Endometrium (tissue), 2 donors: ENCODE results near the gene RPL41.
"Not testable (repeated sequence)": the region's sequence is repeated elsewhere in the genome, so short reads cannot be mapped to it uniquely, and the experiment has no call there.

Experiments
- FAIRE-seq: peaks from 2 replicates; lab custom pipeline; 2012; peaks lifted over from hg19 to GRCh38; lab: Jason Lieb, UNC
- donor health status: control.
- donor health status: control.

The RPL41 gene

DNA sequence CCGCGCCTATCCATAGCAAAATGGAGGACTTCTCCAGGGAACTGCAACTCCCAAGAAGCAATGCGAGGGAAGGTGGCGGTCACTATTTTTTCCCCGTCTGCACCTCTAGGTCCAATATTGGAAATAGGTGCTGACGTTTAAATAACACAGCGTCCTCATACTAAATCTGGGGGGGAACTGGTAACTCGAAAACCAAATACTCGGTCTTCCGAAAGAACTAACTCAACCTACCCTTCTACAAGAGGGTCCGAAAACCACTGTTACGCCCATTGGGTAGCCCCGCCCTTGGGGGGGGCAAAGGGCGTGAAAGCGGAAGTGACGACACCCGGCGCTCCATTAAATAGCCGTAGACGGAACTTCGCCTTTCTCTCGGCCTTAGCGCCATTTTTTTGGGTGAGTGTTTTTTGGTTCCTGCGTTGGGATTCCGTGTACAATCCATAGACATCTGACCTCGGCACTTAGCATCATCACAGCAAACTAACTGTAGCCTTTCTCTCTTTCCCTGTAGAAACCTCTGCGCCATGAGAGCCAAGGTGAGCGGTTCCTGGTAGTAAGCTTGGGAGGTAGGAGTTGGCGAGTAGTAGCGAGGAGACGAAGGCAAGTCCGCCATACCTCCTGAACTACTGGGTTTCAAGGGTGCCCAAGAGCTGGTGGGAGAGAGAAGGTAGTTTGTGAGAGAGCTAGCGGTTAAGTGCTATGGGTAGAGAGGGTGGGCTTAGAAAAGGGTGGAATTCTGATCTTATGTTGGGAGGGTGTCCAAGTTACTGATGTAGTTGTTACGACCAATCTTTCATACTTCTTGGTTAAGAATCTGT lies at the start of gene RPL41:
Gene RPL41, plus strand, starts transcription at position 367 of the 815 bp plus-strand sequence.
- peak; percentile 82 for FAIRE-seq

DNA sequence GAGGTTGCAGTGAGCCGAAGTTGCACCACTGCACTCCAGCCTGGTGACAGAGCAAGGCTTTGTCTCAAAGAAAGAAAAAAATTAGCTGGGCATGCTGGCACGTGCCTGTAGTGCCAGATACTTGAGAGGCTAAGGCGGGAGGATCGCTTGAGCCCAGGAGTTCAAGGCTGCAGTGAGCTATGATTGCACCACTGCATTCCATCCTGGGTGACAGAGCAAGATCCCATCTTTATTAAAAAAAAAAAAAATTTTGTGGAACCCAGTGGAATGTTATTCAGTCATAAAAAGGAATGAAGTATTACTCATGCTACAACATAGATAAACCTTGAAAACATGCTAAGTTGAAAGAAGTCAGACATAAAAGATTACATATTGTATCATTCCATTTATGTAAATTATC lies 44.8 kb upstream of the RPL41 start:
- no peak for FAIRE-seq

DNA sequence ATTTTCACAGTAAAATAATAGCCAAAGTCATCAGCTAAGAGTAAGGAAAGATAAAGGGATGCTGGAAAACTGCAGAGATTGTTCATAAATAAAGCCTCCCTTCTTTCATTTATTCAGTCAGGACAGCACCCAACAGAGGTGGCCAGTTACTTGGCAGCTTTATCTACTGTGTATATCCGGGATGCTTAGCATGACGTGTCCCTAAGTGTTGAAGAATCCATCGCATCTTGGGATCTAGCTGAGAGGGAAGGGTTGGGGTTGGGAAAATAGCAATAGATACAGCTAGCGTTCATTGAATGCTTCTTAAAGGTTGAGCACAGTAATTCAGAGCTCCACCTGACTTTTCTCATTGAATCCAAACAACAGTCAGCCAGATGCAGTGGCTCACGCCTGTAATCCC lies 42.0 kb upstream of the RPL41 start:
- no peak for FAIRE-seq

DNA sequence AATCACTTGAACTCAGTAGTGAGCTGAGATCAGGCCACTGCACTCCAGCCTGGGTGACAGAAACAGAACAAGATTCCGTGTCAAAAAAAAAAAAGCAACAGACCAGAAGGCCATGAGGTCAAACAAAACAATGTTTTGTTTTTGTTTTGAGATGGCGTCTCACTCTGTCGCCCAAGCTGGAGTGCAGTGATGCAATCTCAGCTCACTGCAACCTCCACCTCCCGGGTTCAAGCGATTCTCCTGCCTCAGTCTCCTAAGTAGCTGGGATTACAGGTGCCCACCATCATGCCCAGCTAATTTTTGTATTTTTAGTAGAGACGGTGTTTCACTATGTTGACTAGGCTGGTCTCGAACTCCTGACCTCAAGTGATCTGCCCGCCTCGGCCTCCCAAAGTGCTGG lies 38.5 kb upstream of the RPL41 start:
- not testable (repeated sequence) for FAIRE-seq

DNA sequence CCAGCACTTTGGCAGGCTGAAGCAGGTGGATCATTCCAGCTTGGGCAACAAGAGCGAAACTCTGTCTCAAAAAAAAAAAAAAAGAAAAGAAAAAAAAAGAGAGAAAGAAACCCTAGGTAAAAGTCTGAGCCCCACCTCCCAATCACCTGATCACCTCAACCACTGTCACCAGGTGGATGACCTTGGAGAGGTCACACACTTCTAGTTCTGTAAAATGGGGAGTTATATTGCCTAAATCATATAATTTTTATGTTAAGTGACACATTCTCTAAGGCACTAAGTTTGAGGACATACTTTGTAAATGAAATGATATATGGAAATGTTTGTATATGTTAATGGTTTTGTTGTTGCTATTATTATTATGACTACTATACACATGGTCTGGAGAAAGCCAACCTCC lies 38.0 kb upstream of the RPL41 start:
- no peak for FAIRE-seq

DNA sequence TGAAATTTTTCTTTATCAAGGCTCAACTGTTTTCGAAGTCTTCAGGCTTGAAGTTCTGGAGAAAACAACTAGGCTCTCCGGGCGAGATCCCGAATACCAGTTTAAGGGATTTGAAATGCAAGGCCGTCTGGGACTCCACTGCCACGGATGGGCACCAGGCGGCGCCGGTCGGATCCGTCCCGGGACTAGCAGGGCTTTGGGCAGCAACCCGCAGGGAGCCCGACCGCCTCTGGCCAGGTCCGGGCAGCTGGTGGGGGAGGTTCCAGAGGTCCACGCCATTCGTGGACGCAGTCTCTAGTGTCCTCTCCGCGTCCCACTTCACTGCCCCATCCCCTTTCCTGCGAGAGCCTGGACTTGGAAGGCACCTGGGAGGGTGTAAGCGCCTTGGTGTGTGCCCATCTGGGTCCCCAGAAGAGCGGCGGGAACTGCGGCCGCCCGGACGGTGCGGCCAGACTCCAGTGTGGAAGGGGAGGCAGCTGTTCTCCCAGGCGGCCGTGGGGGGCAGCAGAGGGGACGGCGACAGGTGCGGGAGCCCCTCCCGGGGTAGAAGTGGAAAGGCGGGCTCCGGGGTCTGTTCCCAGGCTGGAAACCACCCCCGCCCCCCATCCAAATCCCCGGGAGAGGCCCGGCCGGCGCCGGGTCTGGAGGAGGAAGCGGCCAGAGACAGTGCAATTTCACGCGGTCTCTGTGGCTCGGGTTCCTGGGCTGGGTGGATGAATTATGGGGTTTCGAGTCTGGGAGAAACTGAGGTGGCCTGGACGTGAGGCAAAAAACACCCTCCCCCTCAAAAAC lies 37.3 kb upstream of the RPL41 start:
- no peak for FAIRE-seq

DNA sequence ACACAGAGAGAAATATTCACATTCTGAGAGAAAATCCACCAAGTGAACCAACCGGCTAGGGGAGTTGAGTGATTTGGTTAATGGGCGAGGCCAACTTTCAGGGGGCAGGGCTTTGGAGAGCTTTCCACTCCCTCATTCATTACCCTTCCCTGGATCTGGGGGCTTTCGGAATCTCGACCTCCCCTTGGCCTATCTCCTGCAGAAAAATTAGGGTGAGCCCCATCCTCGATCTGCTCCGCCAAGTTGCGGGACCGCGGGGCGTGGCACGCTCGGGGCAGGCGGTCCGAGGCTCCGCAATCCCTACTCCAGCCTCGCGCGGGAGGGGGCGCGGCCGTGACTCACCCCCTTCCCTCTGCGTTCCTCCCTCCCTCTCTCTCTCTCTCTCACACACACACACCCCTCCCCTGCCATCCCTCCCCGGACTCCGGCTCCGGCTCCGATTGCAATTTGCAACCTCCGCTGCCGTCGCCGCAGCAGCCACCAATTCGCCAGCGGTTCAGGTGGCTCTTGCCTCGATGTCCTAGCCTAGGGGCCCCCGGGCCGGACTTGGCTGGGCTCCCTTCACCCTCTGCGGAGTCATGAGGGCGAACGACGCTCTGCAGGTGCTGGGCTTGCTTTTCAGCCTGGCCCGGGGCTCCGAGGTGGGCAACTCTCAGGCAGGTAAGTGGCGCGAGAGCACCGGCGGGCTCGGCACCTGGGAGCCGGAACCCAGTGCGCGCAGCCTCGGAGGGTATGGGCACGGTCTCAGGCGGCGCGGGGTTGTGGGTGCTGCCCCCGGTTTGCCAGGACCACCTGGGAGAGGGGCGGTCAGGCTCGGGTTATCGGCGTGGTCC lies 36.5 kb upstream of the RPL41 start, which contains the start of gene ERBB3:
Gene ERBB3, plus strand, starts transcription at position 443 of the 833 bp plus-strand sequence. Its CDS starts 136 bp downstream, at position 579.
- no peak for FAIRE-seq

DNA sequence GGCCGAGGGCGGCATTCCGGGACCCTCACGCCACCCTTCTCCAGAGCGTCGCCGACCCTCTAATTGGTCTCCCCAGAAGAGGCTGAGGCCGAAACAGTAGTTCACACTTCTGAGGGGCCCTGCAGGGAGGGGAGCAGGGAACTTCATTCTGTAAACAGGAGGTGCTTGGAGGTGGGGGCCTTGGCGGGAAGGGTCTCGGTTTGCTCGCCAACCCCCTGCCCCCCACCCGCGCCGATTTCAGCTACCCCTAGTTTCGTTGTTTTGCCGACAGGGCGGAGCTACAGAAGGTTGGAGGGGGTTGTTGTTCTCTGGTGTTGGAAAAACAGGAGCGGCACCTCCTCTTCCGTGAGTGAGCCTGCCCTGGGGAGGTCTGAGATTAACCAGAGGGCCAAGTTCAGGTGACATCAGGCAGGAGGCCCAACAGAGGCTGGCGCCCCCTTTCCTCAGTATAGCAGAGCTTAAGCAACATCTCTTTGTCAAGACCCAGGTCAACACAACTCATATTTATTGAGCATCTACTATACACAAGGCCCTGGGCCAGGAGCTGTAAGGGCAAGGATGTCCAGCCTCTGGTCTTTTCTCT lies 35.8 kb upstream of the RPL41 start:
- no peak for FAIRE-seq

DNA sequence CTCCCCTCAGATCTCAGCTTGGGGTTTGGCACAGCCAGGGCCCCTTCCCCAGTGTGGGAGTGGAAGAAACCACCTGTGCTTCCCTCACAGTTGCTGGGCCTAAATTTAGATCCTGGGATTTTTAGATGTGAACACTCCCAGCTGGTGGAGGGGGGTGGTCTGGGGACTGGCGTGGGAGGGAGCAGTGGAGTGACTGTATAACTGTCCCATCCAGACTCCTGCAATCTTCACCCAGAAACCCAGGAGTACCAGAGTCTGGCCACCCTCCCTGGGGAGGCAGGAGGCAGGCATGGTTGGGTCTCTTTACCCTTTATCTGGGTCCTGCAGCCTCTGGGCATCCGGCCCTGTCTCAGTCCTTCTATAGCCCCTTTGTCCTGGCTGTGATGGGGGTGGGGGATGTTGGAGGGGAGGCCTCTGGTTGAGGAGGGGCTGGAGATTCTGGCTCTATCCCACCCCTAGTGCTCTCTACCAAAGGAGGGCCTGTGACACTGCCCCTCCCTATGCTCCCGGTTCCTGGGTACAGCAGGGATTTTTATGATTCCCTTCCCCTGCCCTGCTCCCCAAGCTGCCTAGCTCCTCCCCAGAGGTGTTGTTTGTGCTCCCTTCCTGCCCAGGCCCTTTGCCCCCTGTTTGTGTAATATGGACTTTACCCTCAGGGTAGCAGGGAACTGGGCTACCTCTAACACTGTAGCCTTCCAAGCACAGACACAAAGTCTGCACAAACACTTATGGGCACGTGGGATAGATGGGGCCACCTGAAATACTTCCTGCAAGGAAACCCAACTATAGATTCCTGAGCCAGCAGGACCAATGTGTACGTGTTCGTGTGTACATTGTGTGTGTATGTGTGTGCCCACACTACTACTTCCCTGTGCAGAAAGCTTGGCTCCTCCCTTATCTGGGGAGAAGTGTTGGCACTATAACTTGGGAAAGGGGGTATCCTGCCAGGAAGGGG lies 34.8 kb upstream of the RPL41 start:
- no peak for FAIRE-seq

DNA sequence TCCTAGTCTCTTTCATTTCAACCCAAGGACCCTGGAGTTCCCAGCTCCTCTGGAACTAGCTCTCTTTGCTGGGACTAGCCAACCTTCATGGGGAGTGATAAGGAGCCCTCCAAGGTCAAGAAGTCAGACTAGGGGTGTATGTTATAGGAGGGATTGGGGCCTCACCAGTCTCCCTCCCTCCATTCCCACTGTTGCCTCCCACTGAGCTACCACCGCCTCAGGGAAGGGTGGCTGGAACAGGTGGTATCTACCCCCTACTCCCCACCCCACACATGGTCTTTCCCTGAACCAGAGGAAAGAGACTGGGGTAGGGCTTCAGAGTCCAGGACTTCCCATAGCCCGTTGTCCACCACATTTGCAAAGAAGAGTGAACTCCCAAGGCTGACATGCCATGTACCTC lies 34.1 kb upstream of the RPL41 start:
- no peak for FAIRE-seq

DNA sequence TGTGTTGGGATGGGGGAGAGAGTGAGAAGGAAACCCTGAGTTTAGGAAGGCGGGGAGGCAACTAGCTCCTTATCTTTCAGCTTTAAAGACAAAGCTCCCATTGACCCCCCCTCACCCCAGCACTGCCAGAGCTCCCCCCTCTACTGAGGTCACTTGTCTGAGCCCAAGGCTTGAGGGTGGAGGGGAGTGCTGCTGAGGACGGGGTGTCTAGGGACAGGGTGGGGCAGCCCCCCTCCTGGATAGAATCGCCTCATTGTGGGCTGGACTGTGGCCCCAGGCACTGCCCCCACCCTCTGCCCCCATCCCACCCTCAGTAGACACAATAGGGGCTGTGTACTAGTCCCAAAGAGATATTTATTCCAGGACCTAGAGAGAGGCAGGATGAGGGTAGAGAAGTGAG lies 33.5 kb upstream of the RPL41 start:
- no peak for FAIRE-seq

DNA sequence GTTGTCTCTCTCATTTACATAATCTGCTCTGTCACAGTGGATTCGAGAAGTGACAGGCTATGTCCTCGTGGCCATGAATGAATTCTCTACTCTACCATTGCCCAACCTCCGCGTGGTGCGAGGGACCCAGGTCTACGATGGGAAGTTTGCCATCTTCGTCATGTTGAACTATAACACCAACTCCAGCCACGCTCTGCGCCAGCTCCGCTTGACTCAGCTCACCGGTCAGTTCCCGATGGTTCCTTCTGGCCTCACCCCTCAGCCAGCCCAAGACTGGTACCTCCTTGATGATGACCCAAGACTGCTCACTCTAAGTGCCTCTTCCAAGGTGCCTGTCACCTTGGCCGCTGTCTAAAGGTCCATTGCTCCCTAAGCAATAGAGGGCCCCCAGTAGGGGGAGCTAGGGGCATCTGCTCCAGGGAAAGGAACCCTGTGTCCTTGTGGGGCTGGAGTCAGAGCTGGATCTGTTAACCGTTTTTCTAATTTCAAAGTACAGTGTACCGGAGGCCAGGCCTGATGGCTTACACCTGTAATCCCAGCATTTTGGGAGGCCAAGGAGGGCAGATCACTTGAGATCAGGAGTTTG lies 31.4 kb upstream of the RPL41 start:
- no peak for FAIRE-seq

DNA sequence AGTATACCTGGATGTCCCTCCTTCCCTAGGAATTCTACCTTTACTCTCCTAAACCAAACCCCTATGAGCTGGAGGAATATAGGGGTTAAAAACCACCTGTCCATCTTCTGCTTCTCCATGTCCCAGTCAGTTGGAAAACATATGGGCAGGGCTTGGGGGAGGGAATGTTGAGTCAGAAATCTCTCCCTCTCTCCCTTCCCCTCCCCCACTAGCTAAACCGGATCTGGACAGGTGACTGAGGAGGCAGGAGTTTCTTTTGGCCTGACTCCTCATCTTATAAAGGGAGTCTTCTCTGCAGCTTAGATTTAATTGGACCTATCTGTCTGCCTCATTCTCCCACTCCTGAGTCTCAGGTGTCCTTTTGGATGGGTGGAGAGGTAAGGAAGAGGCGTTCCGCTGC lies 30.3 kb upstream of the RPL41 start:
- no peak for FAIRE-seq

DNA sequence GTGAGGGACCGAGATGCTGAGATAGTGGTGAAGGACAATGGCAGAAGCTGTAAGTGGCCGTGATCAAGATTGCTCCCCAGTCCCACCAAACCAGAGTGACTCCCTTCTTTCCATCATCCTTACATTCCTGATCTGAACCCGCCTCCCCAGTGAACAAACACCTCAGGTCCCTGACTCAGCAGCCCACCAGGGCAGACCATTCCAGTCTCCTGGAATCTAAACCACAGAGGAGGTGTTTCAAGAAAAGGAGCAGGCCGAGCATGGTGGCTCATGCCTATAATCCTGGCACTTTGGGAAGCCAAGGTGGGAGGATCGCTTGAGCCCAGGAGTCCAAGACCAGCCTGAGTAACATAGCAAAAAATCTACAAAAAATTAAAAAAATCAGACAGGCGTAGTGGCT lies 29.8 kb upstream of the RPL41 start:
- FAIRE-seq = no peak

DNA sequence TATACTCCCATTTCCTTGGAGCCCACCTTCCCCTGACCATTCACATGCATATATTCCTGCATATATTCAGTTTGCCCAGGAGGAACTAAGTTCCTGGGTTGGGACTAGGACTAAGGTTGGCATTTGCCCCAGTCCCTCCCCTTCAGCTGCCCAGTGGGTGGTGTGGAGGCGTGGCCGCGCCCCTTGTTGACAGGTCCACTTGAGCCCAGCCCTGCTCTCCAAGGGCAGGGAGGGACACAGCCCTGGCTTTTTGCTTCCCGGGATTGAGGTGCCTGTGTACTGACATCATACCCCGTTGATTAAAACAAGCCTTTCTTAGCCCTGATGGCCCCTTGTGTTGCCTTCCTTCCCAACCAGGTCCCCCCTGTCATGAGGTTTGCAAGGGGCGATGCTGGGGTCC lies 29.2 kb upstream of the RPL41 start:
- no peak for FAIRE-seq

DNA sequence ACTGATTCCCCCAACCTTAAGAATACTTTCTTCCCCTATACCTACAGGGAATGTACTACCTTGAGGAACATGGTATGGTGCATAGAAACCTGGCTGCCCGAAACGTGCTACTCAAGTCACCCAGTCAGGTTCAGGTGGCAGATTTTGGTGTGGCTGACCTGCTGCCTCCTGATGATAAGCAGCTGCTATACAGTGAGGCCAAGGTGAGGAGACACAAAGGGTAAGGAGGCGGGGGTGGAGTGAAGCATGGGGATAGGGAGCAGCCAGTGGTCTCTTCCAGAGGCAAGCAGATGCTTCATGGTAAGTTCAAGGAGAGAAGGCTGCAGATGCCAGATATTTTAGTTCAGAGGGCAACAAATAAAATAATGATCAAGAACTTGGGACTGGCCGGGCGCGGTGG lies 18.7 kb upstream of the RPL41 start:
- no peak for FAIRE-seq

DNA sequence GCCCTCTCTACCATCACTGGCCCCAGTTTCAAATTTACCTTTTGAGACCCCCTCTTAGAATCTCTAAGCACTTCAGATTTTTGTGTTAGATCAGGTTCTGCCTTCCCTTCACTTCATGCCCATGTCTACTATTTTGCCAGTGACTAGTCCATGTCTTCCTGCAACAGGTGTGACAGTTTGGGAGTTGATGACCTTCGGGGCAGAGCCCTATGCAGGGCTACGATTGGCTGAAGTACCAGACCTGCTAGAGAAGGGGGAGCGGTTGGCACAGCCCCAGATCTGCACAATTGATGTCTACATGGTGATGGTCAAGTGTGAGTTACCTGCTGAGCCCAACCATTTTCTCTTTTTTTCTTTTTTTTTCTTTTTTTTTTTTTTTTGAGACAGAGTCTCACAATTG lies 17.8 kb upstream of the RPL41 start:
- FAIRE-seq = no peak

DNA sequence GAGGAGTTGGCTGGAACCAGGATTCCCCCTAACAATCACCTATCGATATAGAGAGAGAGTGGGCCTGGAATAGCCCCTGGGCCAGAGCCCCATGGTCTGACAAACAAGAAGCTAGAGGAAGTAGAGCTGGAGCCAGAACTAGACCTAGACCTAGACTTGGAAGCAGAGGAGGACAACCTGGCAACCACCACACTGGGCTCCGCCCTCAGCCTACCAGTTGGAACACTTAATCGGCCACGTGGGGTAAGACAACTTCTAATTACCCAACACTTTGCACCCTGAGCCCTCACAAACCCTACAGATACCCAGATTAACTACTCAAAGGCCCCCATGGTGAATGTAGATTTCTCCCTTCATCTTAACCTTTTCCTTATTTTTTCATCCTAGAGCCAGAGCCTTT lies 16.6 kb upstream of the RPL41 start:
- no peak for FAIRE-seq

DNA sequence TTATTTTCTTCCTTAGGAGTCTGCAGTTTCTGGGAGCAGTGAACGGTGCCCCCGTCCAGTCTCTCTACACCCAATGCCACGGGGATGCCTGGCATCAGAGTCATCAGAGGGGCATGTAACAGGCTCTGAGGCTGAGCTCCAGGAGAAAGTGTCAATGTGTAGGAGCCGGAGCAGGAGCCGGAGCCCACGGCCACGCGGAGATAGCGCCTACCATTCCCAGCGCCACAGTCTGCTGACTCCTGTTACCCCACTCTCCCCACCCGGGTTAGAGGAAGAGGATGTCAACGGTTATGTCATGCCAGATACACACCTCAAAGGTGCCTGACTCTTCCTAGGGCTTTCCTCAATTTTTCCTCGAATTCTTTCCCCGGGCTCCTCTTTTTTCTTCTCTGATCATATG lies 15.4 kb upstream of the RPL41 start:
- no peak for FAIRE-seq

DNA sequence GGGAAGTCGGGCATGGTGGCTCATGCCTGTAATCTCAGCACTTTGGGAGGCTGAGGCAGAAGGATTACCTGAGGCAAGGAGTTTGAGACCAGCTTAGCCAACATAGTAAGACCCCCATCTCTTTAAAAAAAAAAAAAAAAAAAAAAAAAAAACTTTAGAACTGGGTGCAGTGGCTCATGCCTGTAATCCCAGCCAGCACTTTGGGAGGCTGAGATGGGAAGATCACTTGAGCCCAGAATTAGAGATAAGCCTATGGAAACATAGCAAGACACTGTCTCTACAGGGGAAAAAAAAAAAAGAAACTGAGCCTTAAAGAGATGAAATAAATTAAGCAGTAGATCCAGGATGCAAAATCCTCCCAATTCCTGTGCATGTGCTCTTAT lies 13.8 kb upstream of the RPL41 start:
- no peak for FAIRE-seq
